GM21423 (cell line): ENCODE data around the gene TRAK2.
"Not testable (repeated sequence)": the region's sequence is repeated elsewhere in the genome, so short reads cannot be mapped to it uniquely, and the experiment has no call there.

Experiments used
- ATAC-seq: cut with Tn5 transposase; IDR thresholded peaks from one replicate; pipeline ENCODE4 v1.9.1; 2021; ENCODE audit warnings: mild to moderate bottlenecking, moderate library complexity; ENCODE audit not compliant: unreplicated experiment

TRAK2 gene, protein sequence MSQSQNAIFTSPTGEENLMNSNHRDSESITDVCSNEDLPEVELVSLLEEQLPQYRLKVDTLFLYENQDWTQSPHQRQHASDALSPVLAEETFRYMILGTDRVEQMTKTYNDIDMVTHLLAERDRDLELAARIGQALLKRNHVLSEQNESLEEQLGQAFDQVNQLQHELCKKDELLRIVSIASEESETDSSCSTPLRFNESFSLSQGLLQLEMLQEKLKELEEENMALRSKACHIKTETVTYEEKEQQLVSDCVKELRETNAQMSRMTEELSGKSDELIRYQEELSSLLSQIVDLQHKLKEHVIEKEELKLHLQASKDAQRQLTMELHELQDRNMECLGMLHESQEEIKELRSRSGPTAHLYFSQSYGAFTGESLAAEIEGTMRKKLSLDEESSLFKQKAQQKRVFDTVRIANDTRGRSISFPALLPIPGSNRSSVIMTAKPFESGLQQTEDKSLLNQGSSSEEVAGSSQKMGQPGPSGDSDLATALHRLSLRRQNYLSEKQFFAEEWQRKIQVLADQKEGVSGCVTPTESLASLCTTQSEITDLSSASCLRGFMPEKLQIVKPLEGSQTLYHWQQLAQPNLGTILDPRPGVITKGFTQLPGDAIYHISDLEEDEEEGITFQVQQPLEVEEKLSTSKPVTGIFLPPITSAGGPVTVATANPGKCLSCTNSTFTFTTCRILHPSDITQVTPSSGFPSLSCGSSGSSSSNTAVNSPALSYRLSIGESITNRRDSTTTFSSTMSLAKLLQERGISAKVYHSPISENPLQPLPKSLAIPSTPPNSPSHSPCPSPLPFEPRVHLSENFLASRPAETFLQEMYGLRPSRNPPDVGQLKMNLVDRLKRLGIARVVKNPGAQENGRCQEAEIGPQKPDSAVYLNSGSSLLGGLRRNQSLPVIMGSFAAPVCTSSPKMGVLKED

DNA sequence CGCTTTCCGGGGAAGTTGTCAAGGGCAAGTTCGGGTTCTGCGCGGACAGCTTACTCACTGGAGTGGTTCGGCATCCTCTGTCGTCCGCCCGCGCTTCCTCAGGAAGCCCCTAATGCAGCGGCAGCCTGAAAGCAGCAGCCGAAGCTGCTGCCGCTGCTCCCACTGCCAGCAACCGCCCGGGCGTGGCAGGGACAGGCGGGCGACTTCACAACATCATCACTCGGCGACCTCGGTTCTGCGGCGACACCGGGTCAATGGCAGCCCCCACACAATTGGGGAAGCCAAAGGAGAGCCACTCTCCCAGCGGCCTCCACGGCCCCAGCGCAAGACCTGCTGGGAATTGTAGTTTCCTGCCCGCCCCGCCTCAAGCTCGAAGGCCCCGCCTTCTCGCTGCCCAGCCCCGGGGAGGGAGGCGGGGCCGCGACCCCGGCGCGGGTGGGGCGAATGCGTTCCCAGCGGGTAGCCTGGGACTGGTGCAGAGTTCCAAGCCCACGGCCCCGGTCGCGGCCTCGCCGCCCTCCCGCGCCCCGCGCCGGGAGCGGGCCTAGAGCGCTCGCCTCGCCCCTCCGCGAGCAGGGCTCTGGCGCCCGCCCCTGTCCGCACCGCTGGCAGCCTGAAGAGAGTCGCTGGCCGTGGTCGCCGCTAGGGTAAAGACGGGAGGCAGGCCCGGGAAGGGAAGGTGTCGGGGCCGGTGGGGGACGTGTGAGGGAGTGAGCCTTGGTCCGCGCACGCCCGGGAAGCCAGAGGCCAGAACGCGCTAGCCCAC lies at the start of gene TRAK2, which contains the start of gene STRADB:
TSS of gene TRAK2 (minus strand) at position 167 of the 766 bp plus-strand sequence. CDS start 30,951 bp downstream, outside the sequence.
TSS of gene STRADB (plus strand) at position 449 of the 766 bp plus-strand sequence. CDS start 3,101 bp downstream, outside the sequence.
- ATAC-seq: peak; percentile 96

DNA sequence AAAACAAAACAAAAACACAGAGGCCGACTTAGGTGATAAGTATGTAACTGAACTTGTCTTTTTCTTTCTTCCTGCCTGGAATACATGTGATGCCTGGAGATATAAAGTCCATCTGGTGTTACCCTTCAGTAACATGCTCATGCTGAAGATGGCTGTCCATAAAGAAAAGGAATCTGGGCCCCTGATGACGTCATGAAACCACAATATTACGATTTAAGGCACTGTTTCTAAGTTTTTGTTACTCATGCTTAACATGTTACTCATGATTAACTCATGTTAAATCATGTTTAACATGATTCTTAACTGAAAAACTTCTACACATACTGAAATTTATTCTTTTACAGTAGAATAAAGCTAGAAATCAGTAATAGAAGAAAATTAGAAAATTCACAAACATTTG lies 49.3 kb upstream of the TRAK2 start:
- ATAC-seq: no peak

DNA sequence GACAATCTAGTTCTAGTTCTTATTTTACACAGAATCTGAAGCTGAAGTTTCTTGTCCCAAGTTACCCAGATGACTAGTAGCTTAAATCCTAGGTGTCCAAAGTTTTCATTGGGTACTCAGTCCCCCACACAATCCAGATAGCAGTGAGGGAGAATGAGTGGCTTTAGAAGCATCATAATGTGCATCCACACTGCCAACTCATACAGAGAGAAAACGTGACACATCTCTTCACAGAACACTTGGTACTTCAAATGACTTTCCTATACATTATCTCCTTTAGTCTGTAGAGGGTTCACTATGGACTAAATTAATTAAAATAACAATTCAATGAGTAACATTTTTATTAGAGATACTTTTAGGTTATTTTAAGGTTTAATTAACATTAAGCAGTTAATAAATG lies 45.5 kb upstream of the TRAK2 start:
- no peak for ATAC-seq

DNA sequence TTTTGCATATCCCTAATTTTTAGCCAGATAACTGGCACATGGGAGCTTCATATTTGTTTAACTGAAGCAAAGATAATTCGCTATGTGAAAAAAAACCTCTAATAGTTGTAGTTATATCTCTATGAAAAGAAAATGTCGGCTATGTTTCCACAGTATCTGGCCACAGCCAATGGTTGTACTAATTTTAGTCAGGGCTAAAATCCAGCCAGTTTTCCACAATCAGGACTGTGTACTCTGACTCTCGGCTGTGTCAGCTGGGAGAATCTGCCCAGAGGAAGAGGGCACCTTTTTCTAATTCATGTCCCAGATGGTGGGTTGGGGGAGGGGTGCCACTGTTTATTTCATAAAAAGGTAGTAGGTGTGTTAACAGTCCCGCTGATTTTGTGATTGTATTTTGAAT lies 39.0 kb upstream of the TRAK2 start:
- ATAC-seq: no peak

DNA sequence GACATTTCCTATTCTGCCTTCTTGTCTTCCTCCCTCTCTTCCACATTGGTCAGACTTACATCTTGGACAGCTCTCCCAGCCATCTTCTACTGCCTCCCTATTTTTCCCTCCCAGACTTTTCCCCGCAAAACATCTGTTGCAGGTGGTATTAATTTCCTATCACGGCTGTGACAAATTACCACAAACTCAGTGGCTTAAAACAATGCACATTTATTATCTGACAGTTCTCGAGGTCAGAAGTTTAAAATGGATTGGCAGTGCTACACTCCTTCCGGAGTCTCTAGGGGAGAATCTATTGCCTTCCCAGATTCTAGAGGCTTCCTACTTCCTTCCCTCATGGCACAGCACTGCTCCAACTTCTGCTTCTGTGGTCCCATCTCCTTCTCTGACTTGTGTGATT lies 33.5 kb upstream of the TRAK2 start:
- ATAC-seq: no peak

DNA sequence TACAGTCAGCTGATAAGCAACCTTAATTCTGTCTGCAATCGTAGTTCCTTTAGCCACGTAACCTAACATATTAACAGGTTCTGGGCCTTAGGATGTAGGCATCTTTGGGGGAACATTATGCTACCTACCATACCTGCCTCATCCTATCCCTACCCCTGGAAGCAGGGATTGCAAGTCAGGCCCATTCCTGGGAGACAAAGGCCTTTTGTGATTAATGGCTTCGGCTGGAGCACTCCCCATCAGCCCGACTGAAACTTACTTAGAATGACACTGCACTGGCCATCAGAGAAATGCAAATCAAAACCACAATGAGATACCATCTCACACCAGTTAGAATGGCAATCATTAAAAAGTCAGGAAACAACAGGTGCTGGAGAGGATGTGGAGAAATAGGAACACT lies 32.5 kb upstream of the TRAK2 start:
- not testable (repeated sequence) for ATAC-seq

DNA sequence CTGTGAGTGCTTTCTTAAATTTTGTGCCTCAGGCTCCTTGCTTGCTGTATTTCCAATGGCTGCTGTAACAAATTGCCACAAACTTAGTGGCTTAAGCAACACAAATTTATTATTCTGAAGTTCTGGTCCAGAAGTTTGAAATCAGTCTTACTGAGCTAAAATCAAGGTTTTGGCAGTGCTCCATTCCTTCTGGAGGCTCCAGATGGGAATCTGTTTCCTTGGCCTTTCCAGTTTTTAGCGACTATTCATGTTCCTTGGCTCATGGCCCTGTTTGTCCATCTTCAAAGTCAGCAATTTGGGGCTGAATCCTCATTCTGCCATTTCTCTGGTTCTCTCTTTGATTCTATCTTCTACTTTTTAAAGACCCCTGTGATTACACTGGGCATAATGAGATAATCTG lies 32.1 kb upstream of the TRAK2 start:
- ATAC-seq: no peak

DNA sequence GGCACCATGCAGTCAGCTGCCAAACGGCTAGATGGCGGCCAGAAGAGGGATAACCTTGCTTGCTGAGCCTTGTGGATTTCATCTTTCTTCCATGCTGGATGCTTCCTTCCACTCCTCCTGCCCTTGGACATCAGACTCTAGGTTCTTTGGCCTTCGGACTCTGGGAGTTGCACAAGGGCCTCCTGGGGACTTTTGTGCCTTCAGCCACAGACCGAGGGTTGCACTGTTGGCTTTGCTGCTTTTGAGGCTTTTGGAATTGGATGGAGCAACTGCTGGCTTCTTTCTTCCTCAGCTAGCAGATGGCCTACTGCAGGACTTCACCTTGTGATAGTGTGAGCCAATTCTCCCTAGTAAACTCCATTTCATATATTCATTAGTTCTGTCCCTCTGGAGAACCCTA lies 31.3 kb upstream of the TRAK2 start:
- ATAC-seq: no peak

DNA sequence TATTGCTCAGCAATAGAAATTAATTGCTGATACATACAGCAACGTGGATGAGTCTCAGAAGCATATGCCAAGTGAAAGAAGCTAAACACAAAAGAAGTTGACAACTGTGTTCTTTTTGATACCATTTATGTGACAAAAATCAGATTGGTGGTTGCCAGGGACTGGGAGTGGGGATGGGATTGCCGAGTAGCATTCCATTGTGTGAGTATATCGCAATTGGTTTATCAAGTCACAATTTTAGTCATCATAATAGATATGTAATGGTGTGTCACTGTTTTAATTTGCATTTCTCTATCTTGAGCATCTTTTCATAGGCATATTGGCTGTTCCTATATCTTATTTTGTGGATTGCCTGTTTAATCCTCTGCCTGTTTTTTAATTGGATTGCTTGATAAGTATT lies 21.2 kb upstream of the TRAK2 start:
- no peak for ATAC-seq

DNA sequence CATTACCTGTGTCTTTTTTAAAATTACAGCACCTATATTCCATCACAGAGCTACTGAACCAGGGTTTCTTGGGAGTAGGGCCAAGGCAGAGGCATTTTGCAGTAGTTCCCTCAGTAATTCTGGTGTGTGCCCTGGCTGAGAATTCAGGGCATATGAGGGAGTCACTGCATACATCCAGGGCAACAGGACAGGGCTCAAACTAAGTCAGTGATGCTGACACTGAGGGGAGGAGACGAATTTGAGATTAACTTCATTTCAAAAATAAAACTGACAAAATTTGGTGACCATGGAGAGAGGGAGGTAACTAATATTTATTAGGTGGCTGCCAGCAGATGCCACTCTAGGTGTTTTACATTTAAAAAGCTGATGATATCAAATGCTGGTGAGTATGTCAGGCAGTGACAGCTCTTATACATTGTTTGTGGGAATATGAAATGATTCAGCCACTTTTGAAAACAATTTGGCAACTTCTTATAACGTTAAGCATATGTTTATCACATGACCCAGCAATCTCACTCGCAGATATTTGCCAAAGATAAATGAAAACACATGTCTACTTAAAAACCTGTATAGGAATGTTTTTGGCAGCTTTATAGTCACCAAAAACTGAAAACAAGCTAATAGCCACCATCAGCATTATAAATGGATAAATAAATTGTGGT lies 20.6 kb upstream of the TRAK2 start:
- no peak for ATAC-seq

DNA sequence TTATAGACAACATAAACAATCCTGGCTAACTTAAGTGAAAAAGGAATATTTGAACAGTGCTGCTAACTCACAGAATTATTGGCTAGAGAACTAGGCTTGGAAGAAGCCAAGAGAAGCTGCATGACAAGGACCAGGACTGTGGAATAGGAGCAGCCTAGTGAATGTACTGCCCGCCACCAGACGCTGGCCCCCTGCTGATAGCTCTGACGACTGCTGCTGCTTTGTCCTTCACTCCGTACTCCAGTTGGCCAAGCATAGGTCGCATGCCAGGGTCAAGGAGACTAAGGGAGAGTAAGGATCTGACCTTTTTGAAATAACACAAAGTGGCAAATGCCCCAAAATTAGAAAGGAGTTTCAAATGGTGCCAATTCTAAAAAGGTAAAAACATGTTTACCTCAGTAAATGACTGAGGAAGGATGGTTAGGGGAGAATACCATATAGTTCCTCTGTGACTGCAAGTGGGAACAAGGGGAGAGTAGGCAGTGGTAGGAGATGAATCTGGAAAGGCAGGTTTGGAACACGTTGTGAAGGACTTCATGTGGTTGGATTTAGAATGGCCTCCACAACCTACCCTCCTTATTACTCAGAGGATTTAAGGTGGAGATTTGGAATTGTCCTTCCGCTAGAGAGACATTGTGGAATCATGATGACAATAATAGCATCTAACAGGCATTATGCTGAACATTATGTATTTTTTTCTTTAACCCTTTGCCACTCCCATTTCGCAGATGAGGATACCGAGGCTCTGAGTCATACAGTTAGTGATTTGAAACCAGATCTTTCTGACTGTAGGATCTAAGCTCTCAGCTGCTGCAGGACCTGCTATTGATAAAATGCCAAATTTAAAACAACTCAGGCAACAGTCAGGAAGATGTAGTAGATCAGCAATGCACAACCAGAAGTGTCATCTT lies 19.8 kb upstream of the TRAK2 start:
- ATAC-seq: no peak

DNA sequence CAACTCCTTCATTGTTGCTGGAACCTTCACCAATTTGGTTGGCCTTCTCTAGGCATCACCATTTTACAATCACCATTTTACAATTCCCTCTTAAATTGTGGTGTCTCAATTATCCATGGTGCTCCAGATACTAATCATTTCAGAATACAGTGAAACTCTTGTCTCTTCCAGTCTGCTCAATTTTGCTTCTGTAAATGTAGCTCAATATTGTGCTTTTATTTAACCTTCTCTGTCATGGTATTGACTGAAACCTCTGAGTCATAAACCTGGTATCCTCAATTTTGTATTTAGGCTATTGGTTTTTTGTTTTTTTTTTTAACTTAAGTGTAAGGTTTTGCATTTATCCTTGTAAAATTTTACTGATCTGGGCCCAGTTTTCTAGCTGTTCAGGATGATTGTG lies 16.4 kb upstream of the TRAK2 start:
- ATAC-seq: no peak

DNA sequence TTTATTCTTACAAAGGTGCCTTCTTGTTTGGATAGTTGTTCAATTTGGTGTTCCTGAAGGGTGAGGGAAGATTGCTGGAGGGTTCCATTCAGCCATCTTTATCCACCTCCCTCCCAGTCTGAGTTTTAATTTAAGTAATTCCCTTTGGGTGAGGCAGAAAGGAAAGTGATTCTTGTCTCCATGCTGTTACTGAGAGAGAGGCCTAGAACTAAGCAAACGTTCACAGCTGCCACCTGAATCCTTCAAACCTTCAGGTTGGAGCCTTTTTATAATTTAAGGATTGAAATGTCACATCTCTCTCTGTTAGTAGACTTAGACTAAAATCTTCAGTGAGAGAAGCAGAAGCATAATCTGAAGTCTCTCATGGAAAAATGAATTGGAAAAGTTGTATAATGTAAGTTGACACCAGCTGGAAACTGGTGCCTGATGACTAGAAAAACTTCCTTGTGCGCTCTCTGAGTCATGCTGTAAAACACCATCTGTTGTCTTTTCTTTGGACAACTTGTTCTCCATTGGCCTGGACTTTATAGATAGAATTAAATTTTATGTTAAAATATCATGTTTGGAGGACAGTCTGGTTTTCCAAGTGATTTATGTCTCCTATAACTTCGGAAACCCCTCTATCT lies 14.9 kb upstream of the TRAK2 start:
- no peak for ATAC-seq

DNA sequence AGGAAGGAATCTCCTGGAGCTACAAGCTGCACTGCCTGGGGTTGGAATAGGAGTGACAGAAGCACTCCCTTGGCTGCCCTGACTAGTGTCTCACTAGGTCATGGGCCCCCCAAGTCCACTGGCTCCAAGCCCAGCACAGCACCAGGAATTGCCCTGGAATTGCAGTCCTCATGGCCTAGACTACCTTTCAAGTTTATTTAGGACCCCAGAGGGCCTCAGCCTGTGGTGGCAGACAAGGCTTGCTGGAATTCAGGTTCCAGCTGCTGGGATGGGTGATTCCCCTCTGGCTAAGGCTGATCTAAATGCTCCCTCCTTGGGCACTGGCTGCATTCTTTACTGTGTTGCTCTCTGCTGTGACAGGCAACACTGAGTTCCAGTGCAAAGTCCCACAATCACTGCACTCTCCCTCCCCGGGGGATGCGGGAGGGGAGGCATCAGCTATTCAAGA lies 14.3 kb upstream of the TRAK2 start:
- no peak for ATAC-seq

DNA sequence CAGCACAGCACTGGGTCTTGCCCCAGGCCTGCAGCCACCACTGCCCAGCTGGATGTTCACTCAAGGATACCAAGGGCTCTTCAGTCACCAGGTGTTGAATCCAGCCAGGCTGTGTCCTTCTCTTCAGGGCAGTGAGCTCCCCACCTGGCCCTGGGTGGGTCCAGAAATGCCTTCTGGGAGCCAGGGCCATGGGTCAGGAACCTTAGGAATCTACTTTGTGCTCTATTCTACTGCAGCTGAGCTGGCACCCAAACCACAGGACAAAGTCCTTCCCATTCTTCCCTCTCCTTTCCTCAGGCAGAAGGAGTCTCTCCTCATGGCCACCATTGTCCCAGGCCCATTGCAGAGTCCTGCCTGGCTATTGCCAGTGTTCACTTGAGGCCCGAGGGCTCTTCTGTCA lies 13.3 kb upstream of the TRAK2 start:
- ATAC-seq: no peak

DNA sequence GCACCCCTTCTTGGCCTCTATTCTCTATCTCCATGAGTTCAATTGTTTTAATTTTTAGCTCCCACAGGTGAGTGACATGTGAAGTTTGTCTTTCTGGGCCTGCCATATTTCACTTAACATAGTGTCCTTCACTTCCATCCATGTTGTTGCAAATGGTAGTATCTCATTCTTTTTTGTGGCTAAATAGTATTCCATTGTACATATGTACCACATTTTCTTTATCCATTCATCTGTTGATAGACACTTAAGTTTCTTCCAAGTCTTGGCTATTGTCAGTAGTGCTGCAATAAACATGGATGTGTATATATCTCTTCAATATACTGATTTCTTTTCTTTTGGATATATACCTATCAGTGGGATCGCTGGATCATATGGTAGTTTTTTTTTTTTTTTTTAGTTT lies 9.3 kb upstream of the TRAK2 start:
- no peak for ATAC-seq

DNA sequence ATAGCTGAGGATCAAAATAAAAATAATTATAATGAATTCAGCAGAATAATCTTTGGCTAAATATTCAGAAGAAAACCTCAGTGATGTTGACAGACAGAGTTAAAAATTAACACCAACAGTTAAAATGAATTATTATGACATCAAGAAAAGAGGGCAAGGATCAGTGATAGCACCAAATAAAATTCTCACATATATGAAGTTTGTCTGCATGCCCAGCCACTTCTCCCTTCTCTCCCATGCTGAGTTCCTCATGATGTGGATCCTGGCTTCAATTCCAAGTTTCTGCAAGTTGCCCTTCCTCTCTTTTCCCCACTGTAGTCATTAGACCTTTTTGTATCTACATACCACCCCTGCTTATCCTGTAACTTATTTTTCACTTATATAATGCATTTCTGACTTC lies 7.1 kb upstream of the TRAK2 start:
- no peak for ATAC-seq

DNA sequence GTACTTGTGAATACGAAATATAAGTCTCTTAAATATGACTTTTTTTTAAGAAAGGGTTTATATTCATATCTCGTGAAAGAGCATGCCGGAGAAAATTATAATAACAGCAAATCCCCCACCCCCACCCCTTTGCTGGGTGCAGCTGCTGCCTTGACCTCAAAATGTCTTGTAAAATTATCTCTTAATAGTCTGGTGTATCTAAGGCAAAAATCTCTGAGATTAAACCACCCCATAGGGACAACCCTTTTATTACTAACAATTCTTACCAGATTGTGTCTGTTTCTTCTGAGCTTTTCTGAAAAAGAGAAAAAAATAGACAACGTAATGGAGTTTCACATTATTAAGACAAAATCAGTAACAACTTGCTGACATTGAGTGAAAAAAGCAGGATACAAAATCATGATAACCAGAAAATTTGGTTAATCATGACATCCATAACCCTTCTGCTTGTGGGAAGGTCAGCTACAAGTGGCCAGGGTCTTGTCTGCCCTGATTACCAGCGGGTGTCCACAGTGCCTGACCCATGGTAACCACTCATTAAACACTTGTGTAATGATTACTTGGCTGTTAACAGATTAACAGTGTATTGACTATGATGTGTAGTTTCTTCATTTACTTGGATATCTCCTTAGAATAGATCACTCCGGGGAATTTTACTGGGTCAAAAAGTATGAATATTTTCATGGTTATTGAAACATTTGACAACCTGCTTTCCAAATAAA lies 1.8 kb upstream of the TRAK2 start:
- no peak for ATAC-seq
